ENCODE measurements around the gene RSAD1.

The RSAD1 gene

GRCh38 chr17:50482516-50482915, 3.9 kb downstream of the RSAD1 start:
- H3K4me1 ChIP-seq (ENCODE audit: control insufficient read depth, insufficient read depth, low read length) = no peaks in the 10 kb centered on the region
- no peak overlapping the region for H3K27ac ChIP-seq (ENCODE audit: low read depth, low read length)
- H3K27me3 ChIP-seq (ENCODE audit: control insufficient read depth, insufficient read depth, low read length) = no peaks in the 10 kb centered on the region; the same call in 1 of the 2 replicates
- H3K9me3 ChIP-seq (ENCODE audit: control insufficient read depth, insufficient read depth, low read length) = no peaks in the 10 kb centered on the region
- H3K36me3 ChIP-seq (ENCODE audit: control insufficient read depth, insufficient read depth, low read length) = peaks cover 44% of the 10 kb centered on the region
- H3K9ac ChIP-seq (ENCODE audit: low read depth, low read length) = no peak overlapping the region
- H3K4me3 ChIP-seq (ENCODE audit: low read depth, low read length) = no peak overlapping the region

DNA sequence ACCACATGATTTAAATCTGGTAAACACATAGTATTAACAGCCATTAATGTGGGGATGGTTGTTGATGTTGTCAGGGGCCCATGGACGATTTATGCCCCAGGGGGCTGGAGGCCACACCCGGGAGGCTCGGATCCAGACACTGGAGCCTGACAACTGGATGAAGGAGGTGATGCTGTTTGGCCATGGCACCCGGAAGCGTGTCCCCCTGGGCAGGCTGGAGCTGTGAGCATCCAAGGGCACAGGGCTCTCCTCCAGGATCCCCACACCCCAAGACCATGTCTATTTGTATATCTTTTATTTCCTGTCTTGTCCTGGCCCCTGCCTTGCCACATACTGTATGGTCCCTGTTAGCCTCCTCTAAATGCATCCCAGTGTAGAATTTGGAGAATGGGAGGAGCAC, 4.6 kb downstream of the RSAD1 start:
- no peak overlapping the region for H3K9ac ChIP-seq (ENCODE audit: low read depth, low read length)
- H3K36me3 ChIP-seq (ENCODE audit: control insufficient read depth, insufficient read depth, low read length) = peaks cover 44% of the 10 kb centered on the region
- H3K4me1 ChIP-seq (ENCODE audit: control insufficient read depth, insufficient read depth, low read length) = no peaks in the 10 kb centered on the region
- no peak overlapping the region for H3K27ac ChIP-seq (ENCODE audit: low read depth, low read length)
- no peak overlapping the region for H3K4me3 ChIP-seq (ENCODE audit: low read depth, low read length)
- H3K9me3 ChIP-seq (ENCODE audit: control insufficient read depth, insufficient read depth, low read length) = no peaks in the 10 kb centered on the region
- H3K27me3 ChIP-seq (ENCODE audit: control insufficient read depth, insufficient read depth, low read length) = no peaks in the 10 kb centered on the region

DNA sequence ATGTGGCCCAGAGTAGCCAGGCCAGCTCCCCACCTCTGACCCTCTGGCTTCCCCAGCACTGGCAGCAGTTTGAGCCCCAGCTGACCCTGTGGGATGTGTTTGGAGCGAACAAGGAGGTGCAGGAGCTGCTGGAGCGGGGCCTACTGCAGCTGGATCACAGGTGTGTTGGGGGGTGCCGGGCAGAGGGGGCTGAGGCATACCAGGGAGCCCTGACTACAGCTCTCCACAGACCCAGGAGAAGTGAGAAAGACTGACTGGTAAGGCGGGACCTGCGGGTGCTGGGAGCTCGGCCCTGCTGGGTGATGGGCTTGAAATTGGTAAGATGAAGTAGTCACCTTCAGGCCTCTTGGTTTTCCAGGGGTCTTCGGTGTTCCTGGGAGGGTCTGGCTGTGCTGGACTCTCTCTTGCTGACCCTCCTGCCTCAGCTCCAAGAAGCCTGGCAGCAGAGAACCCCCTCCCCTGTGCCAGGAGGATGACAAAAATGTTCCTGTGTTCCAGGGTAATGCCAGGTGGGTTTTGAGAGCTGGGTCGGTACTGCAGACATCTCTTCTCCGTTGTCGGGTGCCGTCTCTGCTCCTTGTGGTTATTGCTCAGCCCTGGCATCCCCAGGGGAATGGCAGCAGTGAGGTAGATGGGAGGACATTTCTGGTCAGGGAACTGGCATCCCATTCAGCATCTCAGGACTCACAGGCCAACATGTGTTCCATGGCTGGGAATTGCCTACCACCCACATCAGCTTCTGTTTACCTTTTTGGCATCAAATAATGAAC, 5.9 kb downstream of the RSAD1 start:
- Histone ChIP-seq H3K4me1 (ENCODE audit: control insufficient read depth, insufficient read depth, low read length) (no peaks in the 10 kb centered on the region), H3K27ac (ENCODE audit: low read depth, low read length) (no peak overlapping the region), H3K9me3 (ENCODE audit: control insufficient read depth, insufficient read depth, low read length) (no peaks in the 10 kb centered on the region)

GRCh38 chr17:50487213-50488096, 8.8 kb downstream of the RSAD1 start:
- no peaks in the 10 kb centered on the region for H3K27me3 ChIP-seq (ENCODE audit: control insufficient read depth, insufficient read depth, low read length)
- no peak overlapping the region for H3K27ac ChIP-seq (ENCODE audit: low read depth, low read length)
- H3K9ac ChIP-seq (ENCODE audit: low read depth, low read length) = no peak overlapping the region
- H3K4me1 ChIP-seq (ENCODE audit: control insufficient read depth, insufficient read depth, low read length) = no peaks in the 10 kb centered on the region
- peaks cover 27% of the 10 kb centered on the region for H3K36me3 ChIP-seq (ENCODE audit: control insufficient read depth, insufficient read depth, low read length)
- H3K9me3 ChIP-seq (ENCODE audit: control insufficient read depth, insufficient read depth, low read length) = no peaks in the 10 kb centered on the region
- H3K4me3 ChIP-seq (ENCODE audit: low read depth, low read length) = no peak overlapping the region

More for the DNA sequence above, 5.9 kb downstream of the RSAD1 start:
- no peaks in the 10 kb centered on the region for H3K27me3 ChIP-seq (ENCODE audit: control insufficient read depth, insufficient read depth, low read length)
- no peak overlapping the region for H3K4me3 ChIP-seq (ENCODE audit: low read depth, low read length)
- no peak overlapping the region for H3K9ac ChIP-seq (ENCODE audit: low read depth, low read length)
- H3K36me3 ChIP-seq (ENCODE audit: control insufficient read depth, insufficient read depth, low read length) = peaks cover 44% of the 10 kb centered on the region

GRCh38 chr17:50488880-50489279, 10.2 kb downstream of the RSAD1 start:
- Histone ChIP-seq H3K9ac (ENCODE audit: low read depth, low read length) (no peak overlapping the region), H3K4me1 (ENCODE audit: control insufficient read depth, insufficient read depth, low read length) (no peaks in the 10 kb centered on the region), H3K27me3 (ENCODE audit: control insufficient read depth, insufficient read depth, low read length) (no peaks in the 10 kb centered on the region), H3K9me3 (ENCODE audit: control insufficient read depth, insufficient read depth, low read length) (no peaks in the 10 kb centered on the region), H3K27ac (ENCODE audit: low read depth, low read length) (no peak overlapping the region), H3K36me3 (ENCODE audit: control insufficient read depth, insufficient read depth, low read length) (peaks cover 19% of the 10 kb centered on the region), H3K4me3 (ENCODE audit: low read depth, low read length) (no peak overlapping the region)

GRCh38 chr17:50491505-50491904, 12.8 kb downstream of the RSAD1 start:
- Histone ChIP-seq H3K4me3 (ENCODE audit: low read depth, low read length) (no peak overlapping the region), H3K4me1 (ENCODE audit: control insufficient read depth, insufficient read depth, low read length) (no peaks in the 10 kb centered on the region), H3K27me3 (ENCODE audit: control insufficient read depth, insufficient read depth, low read length) (no peaks in the 10 kb centered on the region), H3K9me3 (ENCODE audit: control insufficient read depth, insufficient read depth, low read length) (no peaks in the 10 kb centered on the region), H3K27ac (ENCODE audit: low read depth, low read length) (no peak overlapping the region), H3K9ac (ENCODE audit: low read depth, low read length) (no peak overlapping the region), H3K36me3 (ENCODE audit: control insufficient read depth, insufficient read depth, low read length) (no peaks in the 10 kb centered on the region)

GRCh38 chr17:50492214-50492613, 13.6 kb downstream of the RSAD1 start:
- no peak overlapping the region for H3K9ac ChIP-seq (ENCODE audit: low read depth, low read length)
- no peaks in the 10 kb centered on the region for H3K27me3 ChIP-seq (ENCODE audit: control insufficient read depth, insufficient read depth, low read length)
- no peaks in the 10 kb centered on the region for H3K9me3 ChIP-seq (ENCODE audit: control insufficient read depth, insufficient read depth, low read length)

GRCh38 chr17:50493744-50494143, 15.1 kb downstream of the RSAD1 start:
- Histone ChIP-seq H3K4me1 (ENCODE audit: control insufficient read depth, insufficient read depth, low read length) (no peaks in the 10 kb centered on the region), H3K4me3 (ENCODE audit: low read depth, low read length) (no peak overlapping the region), H3K27ac (ENCODE audit: low read depth, low read length) (no peak overlapping the region)

More at GRCh38 chr17:50492214-50492613, 13.6 kb downstream of the RSAD1 start:
- Histone ChIP-seq H3K27ac (ENCODE audit: low read depth, low read length) (no peak overlapping the region), H3K4me1 (ENCODE audit: control insufficient read depth, insufficient read depth, low read length) (no peaks in the 10 kb centered on the region), H3K36me3 (ENCODE audit: control insufficient read depth, insufficient read depth, low read length) (no peaks in the 10 kb centered on the region), H3K4me3 (ENCODE audit: low read depth, low read length) (no peak overlapping the region)

GRCh38 chr17:50495217-50495823, 16.7 kb downstream of the RSAD1 start:
- no peaks in the 10 kb centered on the region for H3K4me1 ChIP-seq (ENCODE audit: control insufficient read depth, insufficient read depth, low read length)

More at GRCh38 chr17:50493744-50494143, 15.1 kb downstream of the RSAD1 start:
- no peaks in the 10 kb centered on the region for H3K36me3 ChIP-seq (ENCODE audit: control insufficient read depth, insufficient read depth, low read length)
- no peak overlapping the region for H3K9ac ChIP-seq (ENCODE audit: low read depth, low read length)
- no peaks in the 10 kb centered on the region for H3K9me3 ChIP-seq (ENCODE audit: control insufficient read depth, insufficient read depth, low read length)
- H3K27me3 ChIP-seq (ENCODE audit: control insufficient read depth, insufficient read depth, low read length) = no peaks in the 10 kb centered on the region

GRCh38 chr17:50495918-50496317, 17.3 kb downstream of the RSAD1 start:
- no peaks in the 10 kb centered on the region for H3K36me3 ChIP-seq (ENCODE audit: control insufficient read depth, insufficient read depth, low read length)
- no peaks in the 10 kb centered on the region for H3K9me3 ChIP-seq (ENCODE audit: control insufficient read depth, insufficient read depth, low read length)
- H3K4me1 ChIP-seq (ENCODE audit: control insufficient read depth, insufficient read depth, low read length) = no peaks in the 10 kb centered on the region
- H3K9ac ChIP-seq (ENCODE audit: low read depth, low read length) = no peak overlapping the region
- H3K27me3 ChIP-seq (ENCODE audit: control insufficient read depth, insufficient read depth, low read length) = no peaks in the 10 kb centered on the region
- no peak overlapping the region for H3K4me3 ChIP-seq (ENCODE audit: low read depth, low read length)
- no peak overlapping the region for H3K27ac ChIP-seq (ENCODE audit: low read depth, low read length)

More at GRCh38 chr17:50495217-50495823, 16.7 kb downstream of the RSAD1 start:
- H3K27ac ChIP-seq (ENCODE audit: low read depth, low read length) = no peak overlapping the region
- no peak overlapping the region for H3K4me3 ChIP-seq (ENCODE audit: low read depth, low read length)
- H3K9me3 ChIP-seq (ENCODE audit: control insufficient read depth, insufficient read depth, low read length) = no peaks in the 10 kb centered on the region
- no peak overlapping the region for H3K9ac ChIP-seq (ENCODE audit: low read depth, low read length)
- H3K27me3 ChIP-seq (ENCODE audit: control insufficient read depth, insufficient read depth, low read length) = no peaks in the 10 kb centered on the region
- no peaks in the 10 kb centered on the region for H3K36me3 ChIP-seq (ENCODE audit: control insufficient read depth, insufficient read depth, low read length)
